GM18951 (cell line): ENCODE results near the gene CHRM2.

ENCODE experiments used
- POLR2A ChIP-seq: IDR thresholded peaks from 4 replicates; pipeline ENCODE4 v1.6.1; 2011; ENCODE audit warnings: mild to moderate bottlenecking; ENCODE audit not compliant: insufficient read length, insufficient read depth; ENCODE audit errors: extremely low read depth
- in situ Hi-C: fragments of 300-500 bp; cut with MboI; formaldehyde crosslinking; loops from one replicate; pipeline ENCODE4 v1.12.0; 2022; ENCODE audit warnings: low sequenced_read_pairs, mixed read lengths, inconsistent platforms; ENCODE audit not compliant: unreplicated experiment

The CHRM2 gene

DNA sequence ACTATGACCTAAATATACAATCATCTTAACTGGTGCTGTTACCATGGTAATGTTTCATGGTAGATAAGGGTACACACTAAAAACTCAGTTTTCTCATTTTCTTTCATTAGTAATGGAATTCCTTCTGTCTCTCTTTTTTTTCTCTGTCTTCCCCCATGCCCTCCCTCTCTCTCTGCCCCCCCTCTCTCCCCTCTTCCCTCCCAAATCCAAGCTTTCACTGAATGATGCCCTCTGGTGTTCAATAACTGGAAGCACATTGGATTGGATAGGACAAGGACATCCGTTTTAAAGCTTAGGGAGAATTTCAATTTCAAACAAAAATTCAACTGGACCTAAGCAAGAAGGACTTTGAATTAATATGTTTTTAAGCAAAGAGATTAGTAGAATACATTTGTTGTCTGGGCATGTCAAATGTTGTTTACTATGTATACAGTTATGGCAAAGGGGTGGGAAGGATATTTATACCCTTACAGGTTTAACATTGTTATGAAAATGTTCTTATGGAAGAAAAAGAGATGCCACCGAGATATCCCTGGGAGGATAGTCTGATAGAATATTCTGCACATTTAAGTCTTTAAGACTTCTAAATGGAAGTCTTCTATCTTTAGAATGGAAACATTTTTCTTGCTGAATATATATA, 6.1 kb downstream of the CHRM2 start:
- no peak for TF ChIP-seq POLR2A
- in situ Hi-C loops = no loop called here

DNA sequence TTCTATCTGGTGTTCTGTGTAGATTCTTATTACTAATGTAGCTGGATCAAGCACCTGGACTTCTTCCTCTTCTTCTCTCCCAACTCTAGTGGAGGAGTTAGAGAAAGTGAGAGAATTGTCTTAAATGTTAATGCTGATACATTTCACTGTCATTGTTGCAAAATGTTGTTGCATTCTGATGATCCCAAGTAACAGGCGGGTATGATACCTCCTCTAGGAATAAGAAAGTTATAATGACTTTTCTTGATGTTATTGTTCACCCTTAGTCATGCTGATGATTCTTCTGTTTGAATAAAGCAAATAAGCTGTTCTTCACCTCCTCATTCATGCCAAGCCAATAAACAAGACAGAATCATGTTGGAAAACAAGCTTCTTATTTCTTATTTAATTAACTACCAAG, 9.1 kb downstream of the CHRM2 start:
- in situ Hi-C loops = no loop called here
- TF ChIP-seq POLR2A = no peak

DNA sequence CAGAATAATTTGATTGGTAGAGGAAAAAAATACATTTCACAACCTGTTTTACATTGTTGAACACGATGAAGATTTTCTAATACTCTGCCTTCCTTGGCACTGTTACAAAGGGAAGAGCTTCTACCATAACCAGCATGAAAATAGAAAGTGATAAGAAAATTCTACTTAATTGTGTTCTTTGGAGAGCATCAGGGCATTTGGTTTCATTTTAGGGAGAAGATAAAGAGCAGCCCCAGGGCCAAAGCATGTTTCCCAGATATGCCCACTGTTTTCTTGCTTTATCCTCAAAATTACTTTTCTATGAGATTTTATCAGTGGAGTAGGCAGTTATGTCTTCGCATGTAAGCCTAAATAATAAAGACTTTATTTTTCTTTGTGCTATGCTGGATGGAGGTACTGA, 9.5 kb downstream of the CHRM2 start:
- TF ChIP-seq POLR2A = no peak
- in situ Hi-C loops = no loop called here

DNA sequence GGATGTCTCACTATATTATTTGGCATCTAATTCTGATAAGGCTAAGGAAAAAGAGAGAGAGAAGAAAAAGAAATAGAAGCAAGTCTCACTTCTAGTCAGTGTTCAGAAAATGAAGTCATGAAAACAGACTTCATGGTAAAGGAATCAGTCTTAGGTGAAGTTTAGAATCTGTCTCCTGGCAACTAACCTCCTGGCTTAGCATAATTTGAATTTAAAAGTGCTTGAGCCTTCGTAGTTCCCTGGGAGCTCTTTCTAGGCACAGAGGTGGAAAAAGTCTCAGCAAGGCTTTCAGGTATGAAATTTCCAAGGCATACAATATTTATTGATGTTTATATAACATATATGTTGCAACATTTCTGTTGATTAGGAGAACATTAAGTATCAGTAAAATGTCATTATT, 10.4 kb downstream of the CHRM2 start:
- in situ Hi-C loops = no loop called here

DNA sequence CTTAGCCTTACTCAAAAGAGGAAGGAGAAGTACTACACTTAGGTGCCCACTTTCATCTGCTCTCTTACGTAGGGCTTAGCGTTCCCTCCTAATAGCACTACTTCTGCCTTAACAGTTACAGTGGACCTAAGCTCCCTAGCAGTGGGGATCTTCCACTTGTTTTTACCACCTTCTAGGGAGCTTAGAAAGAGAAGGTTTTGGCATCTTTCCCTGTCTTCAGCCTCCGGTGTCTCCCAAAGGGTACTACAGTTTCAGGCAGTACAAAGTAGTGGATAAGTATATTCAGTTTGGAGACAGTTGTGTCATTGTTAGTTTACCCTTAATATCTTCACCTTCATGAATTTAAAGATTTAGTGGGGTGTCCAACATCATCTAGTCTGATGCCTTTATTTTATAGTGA, 14.6 kb downstream of the CHRM2 start:
- TF ChIP-seq POLR2A = no peak
- in situ Hi-C loops = no loop called here

More for the DNA sequence above, 10.4 kb downstream of the CHRM2 start:
- no peak for TF ChIP-seq POLR2A

DNA sequence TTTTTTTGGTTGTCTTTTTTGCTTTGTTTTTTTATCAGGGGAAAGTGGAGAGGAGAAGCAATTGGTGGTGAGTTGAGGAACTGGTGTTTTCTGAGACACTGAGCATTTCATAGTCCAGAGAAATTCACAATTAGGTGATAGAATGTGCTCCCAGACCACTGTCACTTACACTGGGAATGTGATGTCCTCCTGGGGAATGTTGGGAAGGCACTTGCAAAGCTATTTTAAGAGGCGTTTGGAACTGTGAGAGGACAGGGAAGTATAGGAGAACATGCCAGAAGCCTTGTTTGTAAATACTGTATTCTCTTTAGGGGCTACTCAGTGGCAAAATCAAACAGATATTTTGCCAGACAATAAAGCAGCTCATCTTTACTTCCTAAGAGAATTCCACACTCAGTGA, 16.0 kb downstream of the CHRM2 start:
- no peak for TF ChIP-seq POLR2A
- in situ Hi-C loops = no loop called here

DNA sequence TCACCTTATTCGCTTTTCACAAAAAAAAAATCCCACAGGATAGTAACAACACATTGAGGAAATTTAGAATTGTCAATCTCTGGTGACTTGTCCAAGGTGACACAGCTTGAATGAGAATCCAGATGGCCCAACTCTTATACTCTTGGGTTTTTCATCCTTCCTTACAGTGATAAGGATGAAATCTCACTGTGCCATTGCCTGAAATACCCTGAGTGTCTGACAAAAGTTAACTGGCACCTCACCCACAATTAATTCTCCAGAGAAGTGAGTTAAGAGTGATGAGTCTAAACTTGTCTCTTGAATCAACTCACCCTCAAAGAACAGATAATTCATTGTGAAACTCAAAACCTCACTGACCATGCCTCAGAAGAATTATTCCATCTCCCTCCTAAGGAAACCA, 18.9 kb downstream of the CHRM2 start:
- no peak for TF ChIP-seq POLR2A
- in situ Hi-C loops = no loop called here

DNA sequence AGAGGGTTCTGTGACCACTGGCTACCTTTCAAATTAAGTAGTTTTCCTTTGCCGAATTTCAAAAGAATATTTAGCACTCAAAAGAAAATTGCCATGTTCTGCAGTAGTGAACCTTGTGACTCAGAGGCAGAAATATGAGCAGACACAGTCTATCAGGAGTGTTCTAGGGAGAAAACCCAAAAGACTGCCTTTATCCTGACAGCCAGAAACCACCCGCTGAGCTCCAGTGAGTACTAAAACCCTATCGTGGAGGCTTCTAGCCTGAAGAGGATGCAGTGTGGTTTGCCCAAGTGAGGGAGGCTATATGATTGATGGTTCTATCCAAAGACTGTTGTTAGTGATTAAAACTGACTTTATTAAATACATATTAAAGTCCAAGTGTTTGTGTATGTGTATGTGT, 21.9 kb downstream of the CHRM2 start:
- in situ Hi-C loops = no loop called here
- no peak for TF ChIP-seq POLR2A

DNA sequence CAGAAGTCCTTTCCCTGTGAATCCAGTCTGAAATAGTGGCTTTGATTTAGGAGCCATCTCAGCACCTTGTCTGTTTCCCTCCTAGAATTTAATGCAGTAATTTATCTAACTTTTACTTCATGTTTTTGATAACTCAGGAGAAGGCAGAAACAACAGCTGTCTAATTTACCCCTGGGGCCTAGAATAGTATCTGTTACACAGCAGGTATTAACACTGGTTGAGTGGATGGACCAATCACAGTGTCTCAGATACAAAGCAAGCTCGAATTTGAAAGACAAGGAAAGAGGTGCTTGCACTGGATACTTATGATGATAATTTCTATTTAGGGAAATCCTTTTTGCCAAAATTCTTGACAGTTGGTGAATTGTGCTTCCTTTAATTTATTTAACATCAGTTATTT, 23.4 kb downstream of the CHRM2 start:
- in situ Hi-C loops = no loop called here
- TF ChIP-seq POLR2A = no peak

DNA sequence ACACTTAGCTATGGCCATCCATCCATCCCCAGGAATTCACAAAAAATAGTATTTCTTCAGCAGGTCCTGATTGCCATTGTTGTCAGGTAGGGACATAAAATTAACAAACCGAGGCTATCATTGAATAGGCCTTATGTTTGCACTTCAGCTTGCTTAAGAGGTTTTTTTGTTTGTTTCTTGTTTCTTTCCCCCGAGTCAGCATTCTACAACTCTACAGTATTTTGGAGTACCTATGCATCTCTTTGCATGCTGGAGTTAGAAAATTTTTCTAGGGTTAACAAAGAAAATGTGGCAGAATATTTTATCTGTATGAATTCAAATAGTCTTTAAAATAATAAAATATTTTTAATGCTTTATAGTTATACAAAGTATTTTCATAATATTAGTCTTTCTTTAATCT, 26.3 kb downstream of the CHRM2 start:
- in situ Hi-C loops = no loop called here
- no peak for TF ChIP-seq POLR2A

DNA sequence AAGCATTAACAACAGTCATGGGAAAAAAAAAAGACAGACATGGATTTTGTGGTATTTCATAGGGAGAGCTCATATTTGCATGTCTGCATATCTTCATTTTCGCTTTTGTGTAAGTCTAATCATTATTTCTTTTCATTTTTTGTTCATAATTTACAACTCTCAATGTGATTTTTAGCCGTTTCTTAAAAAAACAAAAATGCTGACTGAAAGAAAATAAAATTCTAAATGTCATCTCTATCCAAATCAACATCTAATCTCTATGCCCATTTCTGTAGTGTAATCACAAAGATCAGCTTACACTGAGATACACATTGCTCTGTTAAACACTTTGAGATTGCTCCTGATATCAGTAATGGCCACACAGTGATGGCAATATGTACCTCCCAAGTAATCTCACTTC, 29.2 kb downstream of the CHRM2 start:
- in situ Hi-C loops = no loop called here
- TF ChIP-seq POLR2A = no peak

DNA sequence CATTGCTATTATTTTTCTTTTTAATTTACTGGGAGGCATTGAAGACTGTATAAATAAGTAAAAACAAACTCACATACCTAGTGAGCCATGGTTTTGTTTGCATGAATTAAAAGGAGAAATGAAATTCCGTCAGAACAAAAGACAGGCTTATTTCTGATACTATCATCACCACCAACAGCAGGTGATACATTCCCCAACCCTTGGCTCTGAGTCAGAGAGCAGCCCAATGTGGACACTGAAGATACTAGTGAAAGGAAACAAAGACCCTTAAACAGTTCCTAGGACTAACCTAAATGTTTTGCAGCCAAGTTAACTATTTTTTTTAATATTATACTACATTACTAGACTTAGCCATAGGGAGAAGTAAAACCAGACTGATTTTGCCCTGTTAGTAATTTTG, 31.6 kb downstream of the CHRM2 start:
- in situ Hi-C loops = no loop called here
- TF ChIP-seq POLR2A = no peak

DNA sequence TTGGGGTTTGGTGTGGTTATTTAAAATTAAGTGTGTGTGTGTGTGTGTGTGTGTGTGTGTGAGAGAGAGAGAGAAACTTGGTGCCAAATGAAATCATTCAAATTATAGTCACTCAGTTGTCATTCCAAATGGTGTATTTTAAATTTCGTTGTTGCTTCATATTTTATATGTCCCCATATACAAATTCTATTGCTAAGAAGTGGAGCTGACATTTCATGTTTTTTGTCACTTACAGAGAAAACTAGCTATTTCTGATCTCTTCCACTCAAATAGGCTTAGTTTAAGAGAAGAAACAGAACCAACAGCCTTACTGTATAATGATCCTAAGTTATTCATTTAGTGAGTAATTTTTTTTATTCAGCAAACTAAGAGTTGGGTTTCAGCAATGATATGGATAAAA, 42.3 kb downstream of the CHRM2 start:
- in situ Hi-C loops = no loop called here
- TF ChIP-seq POLR2A = no peak

DNA sequence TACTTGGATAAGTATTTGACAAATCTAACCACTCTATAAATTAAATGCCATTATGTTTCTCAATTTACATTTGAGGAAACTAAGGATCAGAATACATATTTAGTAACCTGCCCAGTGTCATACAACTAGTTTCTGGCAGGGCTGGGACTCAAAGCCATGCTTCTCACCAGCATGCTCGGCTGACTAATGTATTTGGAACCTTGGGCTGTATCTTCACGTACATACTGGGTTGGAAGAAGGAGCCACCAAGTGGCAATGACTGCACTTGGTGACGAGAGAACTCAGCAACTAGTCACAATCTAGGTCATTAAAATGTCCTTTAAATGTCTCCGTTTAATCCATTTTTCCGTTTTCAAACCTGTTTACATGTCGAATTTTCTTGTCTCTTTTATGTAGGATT, 42.9 kb downstream of the CHRM2 start:
- TF ChIP-seq POLR2A = no peak
- in situ Hi-C loops = no loop called here

DNA sequence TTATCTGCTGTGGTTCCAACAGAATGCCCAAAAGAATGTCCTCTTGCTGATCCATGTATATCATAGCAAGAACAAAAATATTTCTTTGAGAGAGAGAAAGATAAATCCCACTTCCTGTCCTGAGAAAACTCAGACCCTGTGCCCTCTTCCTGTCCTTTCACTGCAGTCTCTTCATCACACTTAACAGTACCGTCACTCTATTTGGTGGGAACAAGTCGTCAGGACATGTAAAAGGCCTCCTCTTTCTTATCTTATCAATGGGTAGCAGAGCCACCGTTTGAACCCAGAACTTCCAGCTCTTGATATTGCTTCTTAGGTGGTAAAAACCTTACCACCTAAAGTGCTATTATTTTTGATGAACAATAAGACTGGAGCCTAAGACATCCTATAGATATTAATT, 43.9 kb downstream of the CHRM2 start:
- in situ Hi-C loops = no loop called here
- no peak for TF ChIP-seq POLR2A
